ENCODE data around the gene CYP3A7. TPM values are rescaled to one million over a fixed set of nuclear protein-coding genes. Genes with fewer than 3 reads are reported as not detected.
A peak's percentile ranks its signal among the peaks of the same experiment; 100 is the strongest.

CYP3A7 gene
- total and polyA plus RNA-seq, 2 of the 13 experiments (the other 11 are each of a cell fraction or from before 2014, with no cell fraction given): 5.8 to 6.4 TPM

GRCh38 chr7:99677648-99678045 lies 57.3 kb downstream of the CYP3A7 start (continued):
- TF ChIP-seq ZNF674 (CRISPR knock-in tag; IDR thresholded peaks at IDR 0.05; ENCODE audit: low read depth) (no peak), ZNF572 (CRISPR knock-in tag; IDR thresholded peaks at IDR 0.05) (no peak), TGIF2 (CRISPR knock-in tag; IDR thresholded peaks at IDR 0.05) (peak; percentile 70; the same call in 1 of the 2 replicates), EHMT2 (IDR thresholded peaks at IDR 0.05; ENCODE audit: borderline replicate concordance, low read depth, low read length) (no peak)

- CTCF ChIA-PET (ENCODE audit: low intra/inter-chr PET ratio, low total read pairs): no interaction called here
- no peak; the same call in 2 of the 3 replicates for ATAC-seq
- Histone ChIP-seq H3K9ac (ENCODE audit: insufficient read depth, low read depth, low read length) (no peak overlapping the region), H2AFZ (ENCODE audit: low read length) (no peak overlapping the region), H4K20me1 (ENCODE audit: insufficient read depth, low read length) (no peaks in the 10 kb centered on the region), H3K36me3 (replicated peaks in 1 of 2; ENCODE audit: control insufficient read depth in 1 of 2, insufficient read depth in 2 of 2, low read length in 2 of 2) (no peaks in the 10 kb centered on the region), H3K79me2 (ENCODE audit: insufficient read depth, low read length) (no peaks in the 10 kb centered on the region), H3K4me3 (replicated peaks in 1 of 3; ENCODE audit: insufficient read depth in 1 of 3, low read depth in 2 of 3, low read length in 3 of 3) (no peak overlapping the region), H3K9me3 (ENCODE audit: low read length) (0 out of 2 replicates have a peak, but pooled peaks cover 2% of the 10 kb centered on the region), H3K27me3 (ENCODE audit: control insufficient read depth in 1 of 2, insufficient read depth in 2 of 2, low read length in 2 of 2) (no peaks in the 10 kb centered on the region), H3K4me2 (ENCODE audit: low read depth, low read length) (peak overlapping the region; percentile 37), H3K27ac (ENCODE audit: extremely low read length, insufficient read depth, low read length) (peak overlapping the region; percentile 34), H3K4me1 (ENCODE audit: insufficient read depth, low read length) (peaks cover 51% of the 10 kb centered on the region)
- no peak for FAIRE-seq
- no TSS peak for BruUV-seq (replicated peaks)
- POLR2A ChIA-PET: interaction anchor here (6.0 kb wide), 1 partner anchor 17 kb away, joined by 119 read pairs; no protein-coding TSS in a partner anchor
- WGBS (ENCODE audit: low lambda C conversion rate): 54% methylated on average over 4 of the region's 4 CpGs
- intact Hi-C loops (cut with micrococcal nuclease; ENCODE audit: unreplicated experiment) (no loop called here), in situ Hi-C loops (cut with HindIII; ENCODE audit: extremely low pct_ligation_motif_present, low pct_unique_long_range_greater_than_20kb) (no loop called here)
- no peak for DNase-seq (ENCODE audit: low spot score)
- no peak for TF ChIP-seq FOXP4 (CRISPR knock-in tag; IDR thresholded peaks at IDR 0.05)
- TF ChIP-seq SNAPC2 (CRISPR knock-in tag; IDR thresholded peaks at IDR 0.05): 0 out of 2 replicates have a peak, but pooled peaks have one; percentile 27
- 0 out of 2 replicates have a peak, but pooled peaks have one; percentile 59 for TF ChIP-seq NCOR1 (IDR thresholded peaks at IDR 0.05; ENCODE audit: borderline replicate concordance, low read length)
- no peak for TF ChIP-seq PAX8 (CRISPR knock-in tag; IDR thresholded peaks at IDR 0.05; ENCODE audit: borderline replicate concordance)
- peak; percentile 13; the same call in 1 of the 2 replicates for TF ChIP-seq MED1 (CRISPR knock-in tag; IDR thresholded peaks at IDR 0.05)
- no peak for TF ChIP-seq ZMYM4 (CRISPR knock-in tag; IDR thresholded peaks at IDR 0.05)
- TF ChIP-seq BRF2 (CRISPR knock-in tag; IDR thresholded peaks at IDR 0.05): peak; percentile 8; the same call in 1 of the 2 replicates
- TF ChIP-seq ZSCAN29 (CRISPR knock-in tag; conservative IDR thresholded peaks at IDR 0.05): 0 out of 2 replicates have a peak, but pooled peaks have one; percentile 19
- TF ChIP-seq GLI4 (CRISPR knock-in tag; IDR thresholded peaks at IDR 0.05; ENCODE audit: borderline replicate concordance): 0 out of 2 replicates have a peak, but pooled peaks have one; percentile 44
- TF ChIP-seq ZNF564 (CRISPR knock-in tag; IDR thresholded peaks at IDR 0.05): 0 out of 2 replicates have a peak, but pooled peaks have one; percentile 35
- 0 out of 2 replicates have a peak, but pooled peaks have one; percentile 14 for TF ChIP-seq ZNF552 (CRISPR knock-in tag; IDR thresholded peaks at IDR 0.05; ENCODE audit: borderline replicate concordance)
- TF ChIP-seq ZNF280D (CRISPR knock-in tag; IDR thresholded peaks at IDR 0.05): 0 out of 2 replicates have a peak, but pooled peaks have one; percentile 3
These were observed 57.9 kb downstream of the CYP3A7 start for GRCh38 chr7:99677013-99677647.
